Muscle layer of colon (tissue), 2 donors: ENCODE measurements around the gene ATP6V1F.

ENCODE experiments used
- H3K27ac ChIP-seq: one replicate; pipeline ENCODE4 v1.7.0; 2013; ENCODE audit warnings: low read depth, mild to moderate bottlenecking, low read length, moderate library complexity
- H3K27me3 ChIP-seq, 2 donors: one replicate each; pipeline ENCODE4 v1.7.0; 2013; ENCODE audit warnings: low read length in 2 of 2, mild to moderate bottlenecking in 2 of 2; ENCODE audit not compliant: insufficient read depth in 2 of 2, control insufficient read depth in 1 of 2
- H3K36me3 ChIP-seq: one replicate; pipeline ENCODE4 v1.7.0; 2013; ENCODE audit warnings: mild to moderate bottlenecking, low read length; ENCODE audit not compliant: insufficient read depth
- H3K4me1 ChIP-seq: one replicate; pipeline ENCODE4 v1.7.0; 2013; ENCODE audit warnings: mild to moderate bottlenecking, low read length; ENCODE audit not compliant: insufficient read depth
- H3K4me3 ChIP-seq, 2 donors: one replicate each; pipeline ENCODE4 v1.7.0; 2013; ENCODE audit warnings: low read length in 2 of 2, low read depth in 1 of 2, mild to moderate bottlenecking in 1 of 2, moderate library complexity in 1 of 2
- H3K9ac ChIP-seq: one replicate; pipeline ENCODE4 v1.7.0; 2013; ENCODE audit warnings: low read length
- H3K9me3 ChIP-seq: one replicate; pipeline ENCODE4 v1.7.0; 2013; ENCODE audit warnings: mild to moderate bottlenecking, low read length
- donor health status: abdominal sarcoma.
- donor health status: Adenocarcinoma of cecum.

Gene ATP6V1F

DNA sequence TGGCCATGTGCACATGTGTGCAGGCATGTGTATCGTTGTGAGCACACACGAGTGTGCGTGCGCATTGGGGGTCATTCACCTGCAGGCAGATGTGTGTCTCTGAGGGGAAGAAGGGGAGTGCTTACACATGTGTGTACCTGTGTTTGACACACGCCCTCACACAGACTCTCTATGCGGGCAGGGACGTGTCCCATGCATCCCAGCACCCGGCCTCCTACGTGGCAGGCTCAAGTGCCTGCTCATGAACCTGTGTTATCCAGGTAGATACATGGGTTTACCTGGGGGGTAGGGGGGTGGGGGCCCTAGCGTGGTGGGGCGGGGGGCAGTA lies 29.2 kb downstream of the ATP6V1F start:
- peaks cover 0 to 30% of the 10 kb centered on the region in 2 donors for H3K27me3 ChIP-seq
- no peaks in the 10 kb centered on the region for H3K9me3 ChIP-seq
- H3K4me1 ChIP-seq: no peaks in the 10 kb centered on the region
- H3K36me3 ChIP-seq: no peaks in the 10 kb centered on the region
- no peak overlapping the region for H3K4me3 ChIP-seq
- H3K9ac ChIP-seq: no peak overlapping the region
- no peak overlapping the region for H3K27ac ChIP-seq

DNA sequence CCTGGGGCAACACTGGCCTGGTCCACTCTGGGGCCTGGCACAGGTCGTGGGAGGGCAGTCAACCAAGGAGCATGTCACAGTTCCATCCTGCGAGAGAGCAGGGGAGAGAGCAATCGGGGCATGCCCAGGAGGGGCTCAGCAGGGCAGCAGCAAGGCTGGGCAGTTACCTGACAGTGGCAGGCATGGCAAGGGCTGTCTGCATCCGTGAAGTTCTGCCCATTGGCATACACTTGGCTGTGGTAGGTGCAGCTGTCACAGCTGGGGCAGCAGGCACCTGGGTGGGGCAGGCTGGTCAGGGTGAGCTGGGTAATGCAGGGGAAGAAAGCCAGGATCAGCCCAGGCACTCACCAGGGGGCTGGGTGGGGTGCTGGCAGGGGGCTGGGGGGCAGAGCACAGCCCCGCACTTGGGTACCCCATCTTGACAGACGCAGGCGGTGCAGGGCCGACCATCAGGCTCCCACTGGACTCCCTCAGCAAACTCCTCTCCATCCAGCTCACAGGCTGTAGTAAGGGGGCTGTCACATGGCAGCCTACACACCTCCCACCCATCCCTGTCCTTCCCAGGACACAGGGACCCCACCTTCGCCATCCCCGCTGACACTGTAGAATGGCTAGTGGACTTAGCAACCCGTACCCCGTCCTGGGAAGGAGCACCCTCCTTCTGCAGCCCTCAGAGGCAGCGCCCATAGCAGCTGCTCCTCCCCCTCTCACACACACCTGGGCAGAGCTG lies 30.0 kb downstream of the ATP6V1F start:
- Histone ChIP-seq H3K4me1 (no peaks in the 10 kb centered on the region), H3K9me3 (no peaks in the 10 kb centered on the region), H3K27ac (no peak overlapping the region), H3K9ac (no peak overlapping the region), H3K36me3 (no peaks in the 10 kb centered on the region), H3K4me3 (no peak overlapping the region), H3K27me3 (peaks cover 0 to 25% of the 10 kb centered on the region in 2 donors)

- Histone ChIP-seq H3K27ac (no peak overlapping the region), H3K36me3 (no peaks in the 10 kb centered on the region), H3K9ac (no peak overlapping the region), H3K9me3 (no peaks in the 10 kb centered on the region), H3K4me3 (no peak overlapping the region), H3K4me1 (no peaks in the 10 kb centered on the region), H3K27me3 (peaks cover 0 to 20% of the 10 kb centered on the region in 2 donors)
Measured at GRCh38 chr7:128893251-128894100, 30.8 kb downstream of the ATP6V1F start.

DNA sequence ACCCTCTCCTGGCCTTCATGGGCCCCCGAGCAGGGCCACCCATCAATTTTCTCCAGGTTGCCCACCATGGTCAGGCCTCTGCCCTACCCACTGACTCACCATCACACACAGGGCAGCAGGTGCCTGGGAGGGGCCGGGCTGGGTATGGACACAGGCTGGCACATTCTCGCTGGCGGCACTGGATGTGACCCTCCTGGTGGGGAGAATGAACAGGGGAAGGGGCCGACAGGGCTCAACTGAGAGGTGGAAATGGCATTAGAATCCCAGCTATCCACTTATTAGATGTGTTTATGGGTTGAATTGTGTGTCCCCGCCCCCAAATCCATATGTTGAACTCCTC lies 31.4 kb downstream of the ATP6V1F start:
- no peaks in the 10 kb centered on the region for H3K36me3 ChIP-seq
- H3K27me3 ChIP-seq: peaks cover 0 to 17% of the 10 kb centered on the region in 2 donors
- H3K9me3 ChIP-seq: no peaks in the 10 kb centered on the region
- H3K27ac ChIP-seq: no peak overlapping the region
- no peak overlapping the region for H3K4me3 ChIP-seq
- no peaks in the 10 kb centered on the region for H3K4me1 ChIP-seq
- no peak overlapping the region for H3K9ac ChIP-seq

DNA sequence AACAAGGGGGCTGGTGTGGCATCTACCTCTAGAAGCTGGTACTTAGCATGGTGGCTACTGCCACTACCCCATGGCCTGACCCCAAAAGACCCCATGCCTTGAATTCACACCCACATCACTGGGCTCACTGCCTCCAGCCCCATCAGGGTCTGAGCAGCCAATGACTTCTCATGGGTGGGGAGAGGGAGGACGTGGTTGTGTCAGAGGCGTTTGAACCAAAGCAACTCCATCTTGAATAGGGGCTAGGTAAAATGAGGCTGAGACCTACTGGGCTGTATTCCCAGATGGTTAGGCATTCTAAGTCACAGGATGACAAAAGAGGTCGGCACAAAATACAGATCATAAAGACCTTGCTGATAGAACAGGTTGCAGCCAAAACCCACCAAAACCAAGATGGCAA lies 32.7 kb downstream of the ATP6V1F start:
- Histone ChIP-seq H3K4me3 (no peak overlapping the region), H3K4me1 (no peaks in the 10 kb centered on the region), H3K9me3 (no peaks in the 10 kb centered on the region), H3K27ac (no peak overlapping the region), H3K36me3 (no peaks in the 10 kb centered on the region), H3K9ac (no peak overlapping the region), H3K27me3 (peaks cover 0 to 14% of the 10 kb centered on the region in 2 donors)

DNA sequence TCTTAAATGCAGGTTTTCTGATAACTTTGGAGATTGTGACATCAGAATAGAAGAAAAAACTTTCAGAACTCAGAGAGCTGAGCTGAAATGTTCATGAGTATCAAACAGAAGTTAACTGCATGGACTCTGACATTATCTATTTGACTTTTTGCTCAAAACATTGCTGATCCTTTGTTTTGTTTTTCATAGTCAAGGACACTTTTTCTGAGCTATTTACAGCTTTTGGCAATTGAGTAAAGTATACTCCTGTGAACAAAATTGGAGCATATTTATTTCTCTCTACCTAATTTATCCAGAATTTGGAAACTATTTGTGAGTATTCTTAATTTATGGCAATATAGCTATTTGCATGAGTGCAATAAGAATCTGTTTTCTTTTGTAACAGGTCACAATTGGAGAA lies 36.7 kb downstream of the ATP6V1F start:
- Histone ChIP-seq H3K9ac (no peak overlapping the region), H3K9me3 (no peaks in the 10 kb centered on the region), H3K36me3 (no peaks in the 10 kb centered on the region), H3K4me3 (no peak overlapping the region), H3K27me3 (no peaks in the 10 kb centered on the region), H3K27ac (no peak overlapping the region), H3K4me1 (no peaks in the 10 kb centered on the region)

DNA sequence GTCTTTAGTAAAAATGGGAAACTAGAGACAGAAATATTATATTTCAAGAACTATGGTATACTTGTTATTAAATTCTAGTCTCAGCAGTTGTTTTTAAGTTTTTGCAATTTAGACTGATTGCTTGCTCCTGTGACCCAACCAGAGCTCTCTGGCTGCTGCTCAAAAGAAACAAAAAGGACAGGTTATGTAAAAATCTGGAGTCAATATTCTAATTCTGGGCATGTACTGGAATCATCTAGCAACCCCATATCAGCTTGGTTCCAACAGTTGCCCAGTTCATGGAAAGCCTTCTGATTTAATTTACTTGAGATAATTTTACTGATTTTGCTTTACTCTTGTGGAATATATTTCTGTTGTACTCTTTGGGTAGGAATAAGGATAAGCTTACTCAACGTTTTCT lies 37.6 kb downstream of the ATP6V1F start:
- no peak overlapping the region for H3K9ac ChIP-seq
- H3K36me3 ChIP-seq: no peaks in the 10 kb centered on the region
- H3K4me3 ChIP-seq: no peak overlapping the region
- H3K4me1 ChIP-seq: no peaks in the 10 kb centered on the region
- H3K27me3 ChIP-seq: no peaks in the 10 kb centered on the region
- H3K27ac ChIP-seq: no peak overlapping the region
- H3K9me3 ChIP-seq: no peaks in the 10 kb centered on the region

DNA sequence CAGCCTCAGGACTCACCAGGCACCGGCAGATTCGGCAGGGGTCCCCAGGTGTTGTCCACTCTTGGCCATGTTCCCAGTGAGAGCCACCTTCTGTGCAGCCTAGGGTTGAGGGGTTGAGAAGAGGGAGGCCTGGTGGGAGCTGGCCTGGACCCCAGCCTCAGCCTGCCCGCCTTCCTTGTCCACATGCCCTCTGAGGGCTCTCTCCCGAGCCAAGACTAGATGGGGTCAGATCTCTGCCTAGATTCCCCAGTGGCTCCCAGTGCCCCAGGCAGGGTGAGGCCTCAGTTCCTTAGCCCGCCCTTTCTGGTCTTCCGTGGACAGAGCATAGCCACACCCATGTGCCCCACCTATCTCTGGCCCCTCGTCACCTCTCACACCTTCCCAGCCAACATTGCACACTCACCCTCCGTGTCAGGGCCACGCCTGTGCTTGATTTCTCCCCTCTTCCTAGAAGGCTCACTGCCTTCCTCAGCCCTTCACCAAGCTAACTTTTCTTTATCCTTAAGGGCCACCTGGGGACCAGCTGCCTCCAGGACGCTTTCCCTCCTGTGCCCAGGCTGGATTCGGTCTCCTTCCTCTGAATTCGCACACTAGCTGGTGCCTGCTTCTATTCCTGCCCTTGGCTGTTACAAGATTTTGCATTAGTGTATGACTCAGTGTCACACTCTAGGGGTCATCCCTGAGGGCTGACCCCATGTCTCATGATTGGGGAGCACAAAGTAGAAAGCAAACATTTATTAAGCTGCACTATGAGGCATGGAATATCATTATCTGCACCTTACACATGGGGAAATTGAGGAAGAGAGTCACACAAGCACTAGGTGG lies 40.3 kb downstream of the ATP6V1F start:
- Histone ChIP-seq H3K36me3 (no peaks in the 10 kb centered on the region), H3K9me3 (no peaks in the 10 kb centered on the region), H3K4me3 (no peak overlapping the region), H3K27me3 (peaks cover 0 to 4% of the 10 kb centered on the region in 2 donors), H3K9ac (no peak overlapping the region), H3K27ac (no peak overlapping the region), H3K4me1 (no peaks in the 10 kb centered on the region)

GRCh38 chr7:128903621-128904361 lies 41.1 kb downstream of the ATP6V1F start:
- Histone ChIP-seq H3K9ac (no peak overlapping the region), H3K36me3 (no peaks in the 10 kb centered on the region), H3K4me1 (no peaks in the 10 kb centered on the region), H3K4me3 (no peak overlapping the region), H3K27ac (no peak overlapping the region), H3K9me3 (no peaks in the 10 kb centered on the region), H3K27me3 (peaks cover 0 to 9% of the 10 kb centered on the region in 2 donors)

DNA sequence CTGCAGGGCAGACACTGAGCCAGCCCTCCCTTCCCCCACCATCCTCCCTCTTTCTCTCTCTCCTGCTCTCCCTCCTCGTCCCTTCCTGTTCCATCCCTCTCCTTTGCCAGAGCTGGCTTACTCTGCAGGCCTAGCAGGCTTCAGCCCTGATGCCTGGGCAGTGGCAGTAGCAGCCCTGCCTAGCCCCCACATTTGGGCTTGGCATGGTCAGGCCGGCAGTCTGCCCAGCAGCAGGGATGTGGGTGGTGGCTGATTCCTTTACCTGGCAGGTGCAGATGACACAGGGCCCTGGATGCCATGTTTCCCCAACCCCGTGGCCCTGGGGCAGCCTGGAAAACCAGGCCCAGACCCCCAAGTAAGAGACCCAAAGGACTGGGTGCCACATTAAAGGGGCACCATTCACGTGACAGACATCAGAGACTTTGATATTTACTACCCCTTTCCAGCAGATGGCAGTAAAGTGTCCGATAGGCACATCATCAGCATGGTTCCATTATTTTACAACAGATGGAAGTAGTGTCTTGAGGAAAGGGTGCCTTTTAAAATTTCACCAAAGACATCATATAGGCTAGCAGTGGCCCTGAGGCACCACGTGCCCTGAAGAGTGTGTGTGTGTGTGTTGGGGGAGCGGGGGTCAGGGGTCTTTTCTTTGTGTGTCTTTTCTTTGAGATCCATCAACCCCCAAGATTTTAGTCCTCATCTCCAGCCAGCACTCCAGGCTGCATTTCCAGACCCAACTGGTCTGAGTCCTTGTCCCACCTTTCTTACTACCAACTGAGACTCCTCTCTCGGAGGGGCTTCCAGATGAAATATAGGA lies 41.9 kb downstream of the ATP6V1F start:
- Histone ChIP-seq H3K36me3 (no peaks in the 10 kb centered on the region), H3K9me3 (no peaks in the 10 kb centered on the region), H3K4me1 (peaks cover 3% of the 10 kb centered on the region), H3K27me3 (peaks cover 0 to 17% of the 10 kb centered on the region in 2 donors), H3K4me3 (no peak overlapping the region), H3K9ac (no peak overlapping the region), H3K27ac (no peak overlapping the region)
